SH-SY5Y (cell line): Measurements from ENCODE around the gene SCYGR8.

Experiments used
- GATA2 ChIP-seq: IDR thresholded peaks from 2 replicates; pipeline ENCODE4 v1.6.1; 2011; ENCODE audit warnings: mild to moderate bottlenecking, low read depth, low read length
- GATA3 ChIP-seq: IDR thresholded peaks from 2 replicates; pipeline ENCODE4 v1.6.1; 2011; ENCODE audit warnings: low read depth, mild to moderate bottlenecking, low read length, moderate library complexity

GRCh38 chr2:227706859-227707258, 38.8 kb upstream of the SCYGR8 start:
- TF ChIP-seq GATA3: no peak
- no peak for TF ChIP-seq GATA2
